Loucy (cell line): ENCODE results near the gene JADE2.
A peak's percentile ranks its signal among the peaks of the same experiment; 100 is the strongest.

Experiments
- H2AFZ ChIP-seq: fragments of 200-600 bp; sonication (generic); 2 replicates; pipeline ENCODE4 v1.6.0; 2016; ENCODE audit warnings: antibody characterized with exemption, mild to moderate bottlenecking, low read length, moderate library complexity
- H3F3A ChIP-seq: fragments of 200-600 bp; 2 replicates; pipeline ENCODE4 v1.6.0; 2016; ENCODE audit warnings: antibody characterized with exemption, low read depth, mild to moderate bottlenecking
- H3K27me3 ChIP-seq: fragments of 200-600 bp; sonication (generic); 2 replicates; pipeline ENCODE4 v1.6.1; 2014; ENCODE audit warnings: low read length, mild to moderate bottlenecking; ENCODE audit not compliant: insufficient read depth, poor library complexity, severe bottlenecking
- H3K36me3 ChIP-seq: fragments of 200-600 bp; sonication (generic); 2 replicates; pipeline ENCODE4 v1.6.1; 2016; ENCODE audit warnings: low read length; ENCODE audit not compliant: insufficient read depth
- H3K4me1 ChIP-seq: fragments of 200-600 bp; sonication (generic); 2 replicates; pipeline ENCODE4 v1.5.1; 2014; ENCODE audit warnings: low read length, mild to moderate bottlenecking; ENCODE audit not compliant: insufficient read depth, poor library complexity, severe bottlenecking
- H3K4me2 ChIP-seq: fragments of 200-600 bp; sonication (generic); 2 replicates; pipeline ENCODE4 v1.6.0; 2014; ENCODE audit warnings: antibody characterized with exemption, low read length, low read depth, mild to moderate bottlenecking; ENCODE audit not compliant: poor library complexity, severe bottlenecking
- H3K4me3 ChIP-seq: fragments of 200-600 bp; sonication (generic); 2 replicates; pipeline ENCODE4 v1.5.1; 2014; ENCODE audit warnings: low read length, mild to moderate bottlenecking, mixed read lengths; ENCODE audit not compliant: poor library complexity, severe bottlenecking
- H3K79me2 ChIP-seq: fragments of 200-600 bp; sonication (generic); 2 replicates; pipeline ENCODE4 v1.6.1; 2014; ENCODE audit warnings: low read length; ENCODE audit not compliant: insufficient read depth
- H3K9ac ChIP-seq: fragments of 200-600 bp; sonication (generic); 2 replicates; pipeline ENCODE4 v1.6.0; 2014; ENCODE audit warnings: mild to moderate bottlenecking, low read depth, low read length, moderate library complexity; ENCODE audit not compliant: poor library complexity, severe bottlenecking
- H3K9me2 ChIP-seq: fragments of 200-600 bp; sonication (generic); replicated peaks from 2 replicates; pipeline ENCODE4 v1.6.1; 2016; ENCODE audit warnings: low read depth, low read length, mixed read lengths
- H3K9me3 ChIP-seq: fragments of 200-600 bp; sonication (generic); 2 replicates; pipeline ENCODE4 v1.6.1; 2014; ENCODE audit warnings: mild to moderate bottlenecking, antibody characterized with exemption, low read length, low read depth; ENCODE audit not compliant: insufficient read depth
- H4K20me1 ChIP-seq: fragments of 200-600 bp; sonication (generic); 2 replicates; pipeline ENCODE4 v1.6.0; 2014; ENCODE audit warnings: antibody characterized with exemption, low read length, mild to moderate bottlenecking; ENCODE audit not compliant: insufficient read depth, poor library complexity, severe bottlenecking
- EZH2phosphoT487 ChIP-seq: fragments of 200-600 bp; IDR thresholded peaks from 2 replicates; pipeline ENCODE4 v1.6.1; 2018; ENCODE audit warnings: antibody characterized with exemption, mild to moderate bottlenecking, moderate library complexity, borderline replicate concordance
- TF ChIP-seq, protein P1 (sequence below): fragments of 200-600 bp; sonication (generic); conservative IDR thresholded peaks from 2 replicates; pipeline ENCODE4 v1.5.1; 2014; ENCODE audit warnings: mild to moderate bottlenecking, antibody characterized with exemption, low read length

Gene JADE2

DNA sequence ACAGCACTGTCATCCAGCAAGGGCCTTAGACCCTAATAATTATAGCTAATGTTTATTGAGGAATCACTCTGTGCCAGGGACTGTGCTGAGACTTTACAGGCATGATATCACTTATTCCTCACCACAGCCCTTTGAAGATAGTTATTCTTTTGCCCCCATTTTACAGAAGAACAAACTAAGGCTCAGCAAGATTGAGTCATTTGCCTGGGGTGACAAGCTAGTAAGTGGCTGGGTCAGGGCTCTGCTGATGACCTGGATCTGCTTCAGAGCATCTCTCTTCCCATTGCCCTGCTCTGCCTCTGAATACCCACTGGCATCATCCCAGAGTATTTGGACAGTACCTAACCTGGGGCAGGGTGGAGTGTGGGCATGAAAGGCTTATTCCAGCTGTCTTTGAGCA, 11.8 kb downstream of the JADE2 start:
- peaks cover 41% of the 10 kb centered on the region for H3K4me1 ChIP-seq

DNA sequence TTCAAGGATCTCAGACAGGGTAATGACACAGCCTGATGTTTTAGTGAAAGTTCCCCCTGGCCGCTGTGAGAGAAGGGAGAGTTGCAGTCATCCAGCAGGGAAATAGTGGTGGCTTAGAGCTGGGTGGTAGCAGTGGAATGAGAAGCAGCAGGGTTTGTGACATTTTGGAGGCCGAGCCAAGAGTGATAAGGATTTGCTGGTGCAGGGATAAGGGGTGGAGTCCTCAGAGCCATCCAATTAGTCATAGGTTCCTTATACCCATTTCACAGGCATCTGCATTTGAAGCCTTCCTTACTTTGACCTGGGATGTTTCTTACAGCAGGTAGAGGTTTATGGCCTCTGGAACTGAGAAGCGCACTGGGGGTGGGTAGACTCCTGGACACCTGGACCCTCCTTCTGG, 12.8 kb downstream of the JADE2 start:
- no peak overlapping the region for H3K9ac ChIP-seq
- H3K79me2 ChIP-seq, result peaks cover 33% of the 10 kb centered on the region
- H3K27me3 ChIP-seq, result no peaks in the 10 kb centered on the region
- no peak overlapping the region for H3K4me3 ChIP-seq
- no peaks in the 10 kb centered on the region for H3K9me3 ChIP-seq
- H4K20me1 ChIP-seq, result no peaks in the 10 kb centered on the region
- H2AFZ ChIP-seq, result no peak overlapping the region
- H3F3A ChIP-seq, result no peaks in the 10 kb centered on the region
- no peaks in the 10 kb centered on the region for H3K9me2 ChIP-seq
- H3K4me1 ChIP-seq, result peaks cover 35% of the 10 kb centered on the region
- H3K36me3 ChIP-seq, result peaks cover 14% of the 10 kb centered on the region; the same call in 1 of the 2 replicates
- no peak overlapping the region for H3K4me2 ChIP-seq
- TF ChIP-seq, protein P1, sequence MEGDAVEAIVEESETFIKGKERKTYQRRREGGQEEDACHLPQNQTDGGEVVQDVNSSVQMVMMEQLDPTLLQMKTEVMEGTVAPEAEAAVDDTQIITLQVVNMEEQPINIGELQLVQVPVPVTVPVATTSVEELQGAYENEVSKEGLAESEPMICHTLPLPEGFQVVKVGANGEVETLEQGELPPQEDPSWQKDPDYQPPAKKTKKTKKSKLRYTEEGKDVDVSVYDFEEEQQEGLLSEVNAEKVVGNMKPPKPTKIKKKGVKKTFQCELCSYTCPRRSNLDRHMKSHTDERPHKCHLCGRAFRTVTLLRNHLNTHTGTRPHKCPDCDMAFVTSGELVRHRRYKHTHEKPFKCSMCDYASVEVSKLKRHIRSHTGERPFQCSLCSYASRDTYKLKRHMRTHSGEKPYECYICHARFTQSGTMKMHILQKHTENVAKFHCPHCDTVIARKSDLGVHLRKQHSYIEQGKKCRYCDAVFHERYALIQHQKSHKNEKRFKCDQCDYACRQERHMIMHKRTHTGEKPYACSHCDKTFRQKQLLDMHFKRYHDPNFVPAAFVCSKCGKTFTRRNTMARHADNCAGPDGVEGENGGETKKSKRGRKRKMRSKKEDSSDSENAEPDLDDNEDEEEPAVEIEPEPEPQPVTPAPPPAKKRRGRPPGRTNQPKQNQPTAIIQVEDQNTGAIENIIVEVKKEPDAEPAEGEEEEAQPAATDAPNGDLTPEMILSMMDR, result no peak
- no peak for TF ChIP-seq EZH2phosphoT487

More for the DNA sequence above, 11.8 kb downstream of the JADE2 start:
- Histone ChIP-seq H3K4me2 (peak overlapping the region; percentile 50), H4K20me1 (no peaks in the 10 kb centered on the region), H3K9ac (no peak overlapping the region), H3K36me3 (peaks cover 14% of the 10 kb centered on the region; the same call in 1 of the 2 replicates), H3K27me3 (no peaks in the 10 kb centered on the region), H3F3A (no peaks in the 10 kb centered on the region), H3K4me3 (peak overlapping the region; percentile 18), H3K9me2 (no peaks in the 10 kb centered on the region), H3K9me3 (no peaks in the 10 kb centered on the region), H2AFZ (no peak overlapping the region), H3K79me2 (peaks cover 43% of the 10 kb centered on the region)
- TF ChIP-seq, protein P1, result no peak

DNA sequence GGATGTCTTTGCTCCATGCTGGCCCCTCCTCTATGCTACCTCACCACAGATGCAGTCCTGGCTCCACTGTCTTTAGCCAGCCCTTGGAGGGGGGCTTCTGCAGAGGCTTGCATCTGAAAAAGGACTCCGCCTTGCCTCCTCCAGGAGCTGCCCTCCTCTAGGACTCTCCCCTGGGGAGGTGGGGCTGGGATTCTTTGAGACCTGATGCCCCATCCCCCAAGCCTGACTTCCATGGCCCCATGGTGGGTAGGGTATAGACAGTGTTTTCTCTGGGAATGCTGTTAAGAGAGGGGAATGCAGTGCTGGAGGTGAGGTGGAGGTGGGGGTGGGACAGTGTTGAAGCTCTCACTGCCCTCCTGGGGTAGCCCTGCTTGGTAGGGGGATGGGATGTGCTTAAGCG, 14.3 kb downstream of the JADE2 start:
- TF ChIP-seq EZH2phosphoT487, result no peak
- TF ChIP-seq, protein P1, result no peak
- H3F3A ChIP-seq, result peaks cover 8% of the 10 kb centered on the region
- H3K4me3 ChIP-seq, result no peak overlapping the region
- H3K79me2 ChIP-seq, result peaks cover 18% of the 10 kb centered on the region
- no peak overlapping the region for H3K4me2 ChIP-seq
- no peaks in the 10 kb centered on the region for H3K27me3 ChIP-seq
- H3K9ac ChIP-seq, result no peak overlapping the region
- no peaks in the 10 kb centered on the region for H4K20me1 ChIP-seq
- peaks cover 14% of the 10 kb centered on the region; the same call in 1 of the 2 replicates for H3K36me3 ChIP-seq
- peaks cover 41% of the 10 kb centered on the region for H3K4me1 ChIP-seq
- H2AFZ ChIP-seq, result no peak overlapping the region
- H3K9me2 ChIP-seq, result no peaks in the 10 kb centered on the region
- H3K9me3 ChIP-seq, result no peaks in the 10 kb centered on the region
